HEK293 (cell line): ENCODE measurements around the gene CABP4.

Source experiments
- BCL11A ChIP-seq: fragments of 450-650 bp; formaldehyde crosslinking; IDR thresholded peaks from 2 replicates; pipeline ENCODE4 v1.5.1; 2016; ENCODE audit warnings: low read depth, missing biosample characterization, missing genetic modification characterization
- GFI1B ChIP-seq: fragments of 450-650 bp; formaldehyde crosslinking; IDR thresholded peaks from 2 replicates; pipeline ENCODE4 v1.5.1; 2016; ENCODE audit warnings: missing biosample characterization, missing genetic modification characterization
- GLI4 ChIP-seq: fragments of 450-650 bp; formaldehyde crosslinking; IDR thresholded peaks from 2 replicates; pipeline ENCODE4 v1.5.1; 2016; ENCODE audit warnings: missing biosample characterization, missing genetic modification characterization
- HOXC10 ChIP-seq: sonication (generic); formaldehyde crosslinking; IDR thresholded peaks from 2 replicates; pipeline ENCODE4 v1.8.1; 2023; ENCODE audit warnings: mild to moderate bottlenecking, missing genetic modification reagents
- KLF1 ChIP-seq: fragments of 450-650 bp; formaldehyde crosslinking; IDR thresholded peaks from 2 replicates; pipeline ENCODE4 v1.5.1; 2016; ENCODE audit warnings: missing biosample characterization, missing genetic modification characterization
- MYNN ChIP-seq: fragments of 450-650 bp; formaldehyde crosslinking; IDR thresholded peaks from 2 replicates; pipeline ENCODE4 v1.5.1; 2016; ENCODE audit warnings: missing biosample characterization, missing genetic modification characterization, borderline replicate concordance
- REPIN1 ChIP-seq: fragments of 450-650 bp; formaldehyde crosslinking; IDR thresholded peaks from 2 replicates; pipeline ENCODE4 v1.5.1; 2017; ENCODE audit warnings: missing biosample characterization, missing genetic modification characterization, low read depth
- TRIM28 ChIP-seq: IDR thresholded peaks from 2 replicates; pipeline ENCODE4 v1.6.1; 2011; ENCODE audit warnings: low read length, control low read depth, borderline replicate concordance
- YY2 ChIP-seq: fragments of 450-650 bp; formaldehyde crosslinking; IDR thresholded peaks from 2 replicates; pipeline ENCODE4 v1.5.1; 2016; ENCODE audit warnings: missing biosample characterization, missing genetic modification characterization
- ZBTB20 ChIP-seq: fragments of 450-650 bp; formaldehyde crosslinking; IDR thresholded peaks from 2 replicates; pipeline ENCODE4 v1.5.1; 2016; ENCODE audit warnings: missing biosample characterization, missing genetic modification characterization
- ZIC2 ChIP-seq: fragments of 450-650 bp; formaldehyde crosslinking; IDR thresholded peaks from 2 replicates; pipeline ENCODE4 v1.5.1; 2016; ENCODE audit warnings: missing biosample characterization, missing genetic modification characterization
- ZNF132 ChIP-seq: fragments of 450-650 bp; formaldehyde crosslinking; IDR thresholded peaks from 2 replicates; pipeline ENCODE4 v1.5.1; 2017; ENCODE audit warnings: missing biosample characterization, missing genetic modification characterization, borderline replicate concordance
- ZNF302 ChIP-seq: fragments of 450-650 bp; formaldehyde crosslinking; IDR thresholded peaks from 2 replicates; pipeline ENCODE4 v1.5.1; 2016; ENCODE audit warnings: missing biosample characterization, missing genetic modification characterization, low read depth
- ZNF37A ChIP-seq: fragments of 450-650 bp; IDR thresholded peaks from 2 replicates; pipeline ENCODE4 v1.5.1; 2018; ENCODE audit warnings: missing biosample characterization, missing genetic modification characterization
- ZNF404 ChIP-seq: fragments of 450-650 bp; formaldehyde crosslinking; IDR thresholded peaks from 2 replicates; pipeline ENCODE4 v1.5.1; 2017; ENCODE audit warnings: missing biosample characterization, missing genetic modification characterization
- ZNF600 ChIP-seq: fragments of 450-650 bp; formaldehyde crosslinking; IDR thresholded peaks from 2 replicates; pipeline ENCODE4 v1.5.1; 2016; ENCODE audit warnings: missing biosample characterization, missing genetic modification characterization
- ZNF658 ChIP-seq: fragments of 450-650 bp; formaldehyde crosslinking; IDR thresholded peaks from 2 replicates; pipeline ENCODE4; 2016; ENCODE audit warnings: missing biosample characterization, missing genetic modification characterization
- ZNF701 ChIP-seq: fragments of 450-650 bp; formaldehyde crosslinking; IDR thresholded peaks from 2 replicates; pipeline ENCODE4 v1.5.1; 2016; ENCODE audit warnings: missing biosample characterization, missing genetic modification characterization
- ZNF768 ChIP-seq: fragments of 450-650 bp; formaldehyde crosslinking; IDR thresholded peaks from 2 replicates; pipeline ENCODE4 v1.5.1; 2018; ENCODE audit warnings: missing biosample characterization, mild to moderate bottlenecking, missing genetic modification characterization
- ZNF843 ChIP-seq: fragments of 450-650 bp; formaldehyde crosslinking; IDR thresholded peaks from 2 replicates; pipeline ENCODE4 v1.5.1; 2016; ENCODE audit warnings: missing biosample characterization, missing genetic modification characterization
- ZSCAN23 ChIP-seq: fragments of 450-650 bp; formaldehyde crosslinking; IDR thresholded peaks from 2 replicates; pipeline ENCODE4 v1.5.1; 2016; ENCODE audit warnings: missing biosample characterization, missing genetic modification characterization
- TF ChIP-seq, protein P1 (sequence below): sonication (generic); formaldehyde crosslinking; IDR thresholded peaks from 2 replicates; pipeline ENCODE4 v1.8.1; 2022; ENCODE audit warnings: mild to moderate bottlenecking, moderate library complexity, missing genetic modification reagents
- TF ChIP-seq, protein P2 (sequence below): fragments of 450-650 bp; formaldehyde crosslinking; IDR thresholded peaks from 2 replicates; pipeline ENCODE4 v1.5.1; 2016; ENCODE audit warnings: missing biosample characterization, missing genetic modification characterization, borderline replicate concordance
- TF ChIP-seq, protein P3 (sequence below): fragments of 450-650 bp; formaldehyde crosslinking; IDR thresholded peaks from 2 replicates; pipeline ENCODE4 v1.5.1; 2016; ENCODE audit warnings: missing biosample characterization, missing genetic modification characterization
- TF ChIP-seq, protein P4 (sequence below): fragments of 450-650 bp; formaldehyde crosslinking; IDR thresholded peaks from 2 replicates; pipeline ENCODE4 v1.5.1; 2017; ENCODE audit warnings: missing biosample characterization, missing genetic modification characterization
- TF ChIP-seq, protein P5 (sequence below): fragments of 450-650 bp; formaldehyde crosslinking; IDR thresholded peaks from 2 replicates; pipeline ENCODE4 v1.5.1; 2016; ENCODE audit warnings: missing biosample characterization, missing genetic modification characterization
- TF ChIP-seq, protein P6 (sequence below): fragments of 450-650 bp; formaldehyde crosslinking; IDR thresholded peaks from 2 replicates; pipeline ENCODE4 v1.5.1; 2016; ENCODE audit warnings: missing biosample characterization, missing genetic modification characterization
- TF ChIP-seq, protein P7 (sequence below): fragments of 450-650 bp; formaldehyde crosslinking; IDR thresholded peaks from 2 replicates; pipeline ENCODE4 v1.5.1; 2017; ENCODE audit warnings: missing biosample characterization, mild to moderate bottlenecking, missing genetic modification characterization, moderate library complexity

The CABP4 gene

DNA sequence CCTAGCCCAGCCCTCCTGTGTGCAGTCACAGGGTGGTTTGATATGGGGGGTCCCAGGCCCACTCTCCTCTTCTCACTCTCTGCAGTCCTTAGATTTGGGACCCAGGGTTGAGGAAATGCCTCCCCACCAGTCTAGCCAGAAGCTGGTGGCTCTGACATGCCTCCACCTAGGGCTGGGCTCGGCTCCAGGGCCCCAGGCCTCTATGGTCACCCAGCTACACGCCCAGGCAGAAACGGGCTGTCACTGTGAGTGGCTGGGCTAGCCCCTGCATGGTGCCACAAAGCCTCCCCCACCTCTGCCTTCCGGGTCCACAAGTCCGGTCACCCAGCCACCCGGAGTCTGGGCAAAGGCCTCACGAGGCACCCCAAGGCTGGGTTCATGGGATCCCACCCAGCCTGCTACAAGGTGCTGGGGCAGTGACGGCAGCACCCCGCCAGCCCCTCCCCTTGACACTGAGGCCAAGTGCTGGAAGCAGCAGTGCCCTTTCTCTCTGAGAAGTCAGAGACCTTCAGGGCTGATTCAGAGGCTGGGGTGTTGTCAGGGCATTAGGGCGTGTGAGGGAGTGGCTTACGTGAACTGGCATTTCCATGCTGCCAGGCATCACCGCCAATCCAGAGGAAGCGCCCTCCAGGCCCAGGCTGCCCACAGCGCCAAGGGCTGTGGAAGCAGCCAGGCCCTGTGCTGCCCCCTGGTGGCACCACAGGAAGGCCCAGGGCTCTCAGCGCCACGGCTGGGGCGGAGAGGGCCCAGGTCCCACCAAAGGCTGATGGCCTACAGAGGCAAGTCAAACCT is 50.6 kb downstream of the CABP4 start (continued):
- peak; percentile 71 for TF ChIP-seq ZIC2 (tag by site-specific recombination)
- no peak for TF ChIP-seq ZNF302 (tag by site-specific recombination)
- TF ChIP-seq, protein P1, sequence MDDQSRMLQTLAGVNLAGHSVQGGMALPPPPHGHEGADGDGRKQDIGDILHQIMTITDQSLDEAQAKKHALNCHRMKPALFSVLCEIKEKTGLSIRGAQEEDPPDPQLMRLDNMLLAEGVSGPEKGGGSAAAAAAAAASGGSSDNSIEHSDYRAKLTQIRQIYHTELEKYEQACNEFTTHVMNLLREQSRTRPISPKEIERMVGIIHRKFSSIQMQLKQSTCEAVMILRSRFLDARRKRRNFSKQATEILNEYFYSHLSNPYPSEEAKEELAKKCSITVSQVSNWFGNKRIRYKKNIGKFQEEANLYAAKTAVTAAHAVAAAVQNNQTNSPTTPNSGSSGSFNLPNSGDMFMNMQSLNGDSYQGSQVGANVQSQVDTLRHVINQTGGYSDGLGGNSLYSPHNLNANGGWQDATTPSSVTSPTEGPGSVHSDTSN (CRISPR knock-in tag), result no peak
- no peak for TF ChIP-seq YY2 (tag by site-specific recombination)
- no peak for TF ChIP-seq TRIM28
- TF ChIP-seq ZBTB20 (tag by site-specific recombination), result peak; percentile 83
- peak; percentile 74 for TF ChIP-seq KLF1 (tag by site-specific recombination)
- no peak for TF ChIP-seq ZNF701 (tag by site-specific recombination)
- TF ChIP-seq REPIN1 (tag by site-specific recombination), result no peak
- TF ChIP-seq, protein P2, sequence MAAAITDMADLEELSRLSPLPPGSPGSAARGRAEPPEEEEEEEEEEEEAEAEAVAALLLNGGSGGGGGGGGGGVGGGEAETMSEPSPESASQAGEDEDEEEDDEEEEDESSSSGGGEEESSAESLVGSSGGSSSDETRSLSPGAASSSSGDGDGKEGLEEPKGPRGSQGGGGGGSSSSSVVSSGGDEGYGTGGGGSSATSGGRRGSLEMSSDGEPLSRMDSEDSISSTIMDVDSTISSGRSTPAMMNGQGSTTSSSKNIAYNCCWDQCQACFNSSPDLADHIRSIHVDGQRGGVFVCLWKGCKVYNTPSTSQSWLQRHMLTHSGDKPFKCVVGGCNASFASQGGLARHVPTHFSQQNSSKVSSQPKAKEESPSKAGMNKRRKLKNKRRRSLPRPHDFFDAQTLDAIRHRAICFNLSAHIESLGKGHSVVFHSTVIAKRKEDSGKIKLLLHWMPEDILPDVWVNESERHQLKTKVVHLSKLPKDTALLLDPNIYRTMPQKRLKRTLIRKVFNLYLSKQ (tag by site-specific recombination), result no peak
- TF ChIP-seq HOXC10, result no peak
- TF ChIP-seq BCL11A (tag by site-specific recombination), result no peak
- no peak for TF ChIP-seq GFI1B (tag by site-specific recombination)
- TF ChIP-seq, protein P3, sequence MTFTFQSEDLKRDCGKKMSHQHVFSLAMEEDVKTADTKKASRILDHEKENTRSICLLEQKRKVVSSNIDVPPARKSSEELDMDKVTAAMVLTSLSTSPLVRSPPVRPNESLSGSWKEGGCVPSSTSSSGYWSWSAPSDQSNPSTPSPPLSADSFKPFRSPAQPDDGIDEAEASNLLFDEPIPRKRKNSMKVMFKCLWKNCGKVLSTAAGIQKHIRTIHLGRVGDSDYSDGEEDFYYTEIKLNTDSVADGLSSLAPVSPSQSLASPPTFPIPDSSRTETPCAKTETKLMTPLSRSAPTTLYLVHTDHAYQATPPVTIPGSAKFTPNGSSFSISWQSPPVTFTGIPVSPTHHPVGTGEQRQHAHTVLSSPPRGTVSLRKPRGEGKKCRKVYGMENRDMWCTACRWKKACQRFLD (tag by site-specific recombination), result no peak
- TF ChIP-seq, protein P4, sequence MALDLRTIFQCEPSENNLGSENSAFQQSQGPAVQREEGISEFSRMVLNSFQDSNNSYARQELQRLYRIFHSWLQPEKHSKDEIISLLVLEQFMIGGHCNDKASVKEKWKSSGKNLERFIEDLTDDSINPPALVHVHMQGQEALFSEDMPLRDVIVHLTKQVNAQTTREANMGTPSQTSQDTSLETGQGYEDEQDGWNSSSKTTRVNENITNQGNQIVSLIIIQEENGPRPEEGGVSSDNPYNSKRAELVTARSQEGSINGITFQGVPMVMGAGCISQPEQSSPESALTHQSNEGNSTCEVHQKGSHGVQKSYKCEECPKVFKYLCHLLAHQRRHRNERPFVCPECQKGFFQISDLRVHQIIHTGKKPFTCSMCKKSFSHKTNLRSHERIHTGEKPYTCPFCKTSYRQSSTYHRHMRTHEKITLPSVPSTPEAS (tag by site-specific recombination), result no peak
- TF ChIP-seq ZSCAN23, result no peak
- TF ChIP-seq ZNF404 (tag by site-specific recombination), result no peak
- TF ChIP-seq ZNF132 (tag by site-specific recombination), result no peak
- no peak for TF ChIP-seq MYNN (tag by site-specific recombination)
- no peak for TF ChIP-seq ZNF843 (tag by site-specific recombination)
- TF ChIP-seq, protein P5, sequence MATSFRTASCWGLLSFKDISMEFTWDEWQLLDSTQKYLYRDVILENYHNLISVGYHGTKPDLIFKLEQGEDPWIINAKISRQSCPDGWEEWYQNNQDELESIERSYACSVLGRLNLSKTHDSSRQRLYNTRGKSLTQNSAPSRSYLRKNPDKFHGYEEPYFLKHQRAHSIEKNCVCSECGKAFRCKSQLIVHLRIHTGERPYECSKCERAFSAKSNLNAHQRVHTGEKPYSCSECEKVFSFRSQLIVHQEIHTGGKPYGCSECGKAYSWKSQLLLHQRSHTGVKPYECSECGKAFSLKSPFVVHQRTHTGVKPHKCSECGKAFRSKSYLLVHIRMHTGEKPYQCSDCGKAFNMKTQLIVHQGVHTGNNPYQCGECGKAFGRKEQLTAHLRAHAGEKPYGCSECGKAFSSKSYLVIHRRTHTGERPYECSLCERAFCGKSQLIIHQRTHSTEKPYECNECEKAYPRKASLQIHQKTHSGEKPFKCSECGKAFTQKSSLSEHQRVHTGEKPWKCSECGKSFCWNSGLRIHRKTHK (tag by site-specific recombination), result no peak
- TF ChIP-seq ZNF658, result no peak
- no peak for TF ChIP-seq GLI4 (tag by site-specific recombination)
- TF ChIP-seq, protein P6, sequence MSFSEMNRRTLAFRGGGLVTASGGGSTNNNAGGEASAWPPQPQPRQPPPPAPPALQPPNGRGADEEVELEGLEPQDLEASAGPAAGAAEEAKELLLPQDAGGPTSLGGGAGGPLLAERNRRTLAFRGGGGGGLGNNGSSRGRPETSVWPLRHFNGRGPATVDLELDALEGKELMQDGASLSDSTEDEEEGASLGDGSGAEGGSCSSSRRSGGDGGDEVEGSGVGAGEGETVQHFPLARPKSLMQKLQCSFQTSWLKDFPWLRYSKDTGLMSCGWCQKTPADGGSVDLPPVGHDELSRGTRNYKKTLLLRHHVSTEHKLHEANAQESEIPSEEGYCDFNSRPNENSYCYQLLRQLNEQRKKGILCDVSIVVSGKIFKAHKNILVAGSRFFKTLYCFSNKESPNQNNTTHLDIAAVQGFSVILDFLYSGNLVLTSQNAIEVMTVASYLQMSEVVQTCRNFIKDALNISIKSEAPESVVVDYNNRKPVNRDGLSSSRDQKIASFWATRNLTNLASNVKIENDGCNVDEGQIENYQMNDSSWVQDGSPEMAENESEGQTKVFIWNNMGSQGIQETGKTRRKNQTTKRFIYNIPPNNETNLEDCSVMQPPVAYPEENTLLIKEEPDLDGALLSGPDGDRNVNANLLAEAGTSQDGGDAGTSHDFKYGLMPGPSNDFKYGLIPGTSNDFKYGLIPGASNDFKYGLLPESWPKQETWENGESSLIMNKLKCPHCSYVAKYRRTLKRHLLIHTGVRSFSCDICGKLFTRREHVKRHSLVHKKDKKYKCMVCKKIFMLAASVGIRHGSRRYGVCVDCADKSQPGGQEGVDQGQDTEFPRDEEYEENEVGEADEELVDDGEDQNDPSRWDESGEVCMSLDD, result peak; percentile 24; the same call in 1 of the 2 replicates
- no peak for TF ChIP-seq ZNF768 (tag by site-specific recombination)
- peak; percentile 53; the same call in 1 of the 2 replicates for TF ChIP-seq ZNF600
- TF ChIP-seq, protein P7, sequence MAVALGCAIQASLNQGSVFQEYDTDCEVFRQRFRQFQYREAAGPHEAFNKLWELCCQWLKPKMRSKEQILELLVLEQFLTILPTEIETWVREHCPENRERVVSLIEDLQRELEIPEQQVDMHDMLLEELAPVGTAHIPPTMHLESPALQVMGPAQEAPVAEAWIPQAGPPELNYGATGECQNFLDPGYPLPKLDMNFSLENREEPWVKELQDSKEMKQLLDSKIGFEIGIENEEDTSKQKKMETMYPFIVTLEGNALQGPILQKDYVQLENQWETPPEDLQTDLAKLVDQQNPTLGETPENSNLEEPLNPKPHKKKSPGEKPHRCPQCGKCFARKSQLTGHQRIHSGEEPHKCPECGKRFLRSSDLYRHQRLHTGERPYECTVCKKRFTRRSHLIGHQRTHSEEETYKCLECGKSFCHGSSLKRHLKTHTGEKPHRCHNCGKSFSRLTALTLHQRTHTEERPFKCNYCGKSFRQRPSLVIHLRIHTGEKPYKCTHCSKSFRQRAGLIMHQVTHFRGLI, result peak; percentile 43; the same call in 1 of the 2 replicates
- TF ChIP-seq ZNF37A (tag by site-specific recombination), result no peak
